ENCODE measurements around the gene IL22RA2. TPM values are rescaled to one million over a fixed set of nuclear protein-coding genes. Genes with fewer than 3 reads are reported as not detected.

Gene IL22RA2
- total and polyA plus RNA-seq, 3 donors from 2014 or later = not detected

DNA sequence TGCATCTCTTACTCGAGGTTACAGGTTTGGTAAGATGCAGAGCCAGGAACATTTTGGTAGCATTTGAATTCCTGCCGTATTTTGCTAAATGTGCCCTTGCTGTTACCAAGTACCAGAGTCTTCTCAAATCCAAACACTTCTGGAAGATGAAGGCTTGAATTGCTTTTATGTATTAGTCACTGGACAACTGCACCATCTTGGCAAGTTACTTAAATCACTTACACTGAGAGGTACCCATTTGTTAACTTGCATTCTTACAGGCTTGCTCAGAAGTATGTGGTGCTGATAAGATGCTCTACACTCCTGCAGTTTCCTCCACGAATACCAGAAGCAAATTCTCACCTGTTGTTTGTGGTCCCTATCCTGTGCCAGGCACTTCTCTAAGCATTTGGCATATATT, 12.7 kb downstream of the IL22RA2 start:
- Histone ChIP-seq H3K4me3 (no peak overlapping the region), H3K27me3 (no peaks in the 10 kb centered on the region), H3K36me3 (ENCODE audit: low read depth, missing control alignments) (no peaks in the 10 kb centered on the region), H3K27ac (no peak overlapping the region), H3K9me3 (no peaks in the 10 kb centered on the region), H3K4me1 (no peaks in the 10 kb centered on the region)
- 79 to 80% methylated on average over 3 of the region's 3 CpGs for WGBS, 2 donors
- no peak for DNase-seq
- intact Hi-C loops (cut with DNase I; ENCODE audit: low total_unique reads) = no loop called here
- TF ChIP-seq, protein P1, sequence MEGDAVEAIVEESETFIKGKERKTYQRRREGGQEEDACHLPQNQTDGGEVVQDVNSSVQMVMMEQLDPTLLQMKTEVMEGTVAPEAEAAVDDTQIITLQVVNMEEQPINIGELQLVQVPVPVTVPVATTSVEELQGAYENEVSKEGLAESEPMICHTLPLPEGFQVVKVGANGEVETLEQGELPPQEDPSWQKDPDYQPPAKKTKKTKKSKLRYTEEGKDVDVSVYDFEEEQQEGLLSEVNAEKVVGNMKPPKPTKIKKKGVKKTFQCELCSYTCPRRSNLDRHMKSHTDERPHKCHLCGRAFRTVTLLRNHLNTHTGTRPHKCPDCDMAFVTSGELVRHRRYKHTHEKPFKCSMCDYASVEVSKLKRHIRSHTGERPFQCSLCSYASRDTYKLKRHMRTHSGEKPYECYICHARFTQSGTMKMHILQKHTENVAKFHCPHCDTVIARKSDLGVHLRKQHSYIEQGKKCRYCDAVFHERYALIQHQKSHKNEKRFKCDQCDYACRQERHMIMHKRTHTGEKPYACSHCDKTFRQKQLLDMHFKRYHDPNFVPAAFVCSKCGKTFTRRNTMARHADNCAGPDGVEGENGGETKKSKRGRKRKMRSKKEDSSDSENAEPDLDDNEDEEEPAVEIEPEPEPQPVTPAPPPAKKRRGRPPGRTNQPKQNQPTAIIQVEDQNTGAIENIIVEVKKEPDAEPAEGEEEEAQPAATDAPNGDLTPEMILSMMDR (IDR thresholded peaks at IDR 0.05) = no peak
- no peak for TF ChIP-seq POLR2A (IDR thresholded peaks at IDR 0.05)

DNA sequence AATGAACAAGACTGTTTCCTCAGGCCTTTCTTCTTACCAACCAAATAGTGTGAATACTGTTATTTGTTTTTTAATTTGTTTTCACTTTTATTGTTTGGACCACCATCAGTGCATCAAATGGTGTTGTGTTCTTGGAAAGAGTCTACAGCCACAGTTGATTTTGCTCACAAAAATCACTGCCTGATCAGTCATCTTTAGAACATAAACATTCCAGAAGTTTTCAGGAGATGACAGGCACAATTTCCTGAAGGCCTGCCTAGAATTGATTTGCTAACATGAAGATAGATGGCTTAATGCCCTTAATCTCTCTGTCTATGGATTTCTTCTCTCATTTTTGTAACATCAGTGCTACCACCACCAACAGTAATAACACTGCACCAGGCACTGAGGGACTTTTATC, 13.5 kb downstream of the IL22RA2 start:
- H3K4me3 ChIP-seq = no peak overlapping the region
- no peaks in the 10 kb centered on the region for H3K36me3 ChIP-seq (ENCODE audit: low read depth, missing control alignments)
- H3K9me3 ChIP-seq = no peaks in the 10 kb centered on the region
- no peak for TF ChIP-seq POLR2A (IDR thresholded peaks at IDR 0.05)
- TF ChIP-seq, protein P1 (IDR thresholded peaks at IDR 0.05) = no peak
- H3K27me3 ChIP-seq = no peaks in the 10 kb centered on the region
- no peak overlapping the region for H3K27ac ChIP-seq
- intact Hi-C loops (cut with DNase I; ENCODE audit: low total_unique reads) = no loop called here
- no peaks in the 10 kb centered on the region for H3K4me1 ChIP-seq
- DNase-seq = no peak

GRCh38 chr6:137157601-137158000, 15.8 kb downstream of the IL22RA2 start:
- Histone ChIP-seq H3K4me1 (no peaks in the 10 kb centered on the region), H3K4me3 (no peak overlapping the region), H3K27me3 (no peaks in the 10 kb centered on the region), H3K36me3 (ENCODE audit: low read depth, missing control alignments) (no peaks in the 10 kb centered on the region), H3K9me3 (no peaks in the 10 kb centered on the region), H3K27ac (no peak overlapping the region)
- TF ChIP-seq POLR2A (IDR thresholded peaks at IDR 0.05) = no peak
- TF ChIP-seq, protein P1 (IDR thresholded peaks at IDR 0.05) = no peak
- intact Hi-C loops (cut with DNase I; ENCODE audit: low total_unique reads) = no loop called here
- DNase-seq = no peak
- 41 to 50% methylated on average over 4 of the region's 4 CpGs for WGBS, 2 donors

DNA sequence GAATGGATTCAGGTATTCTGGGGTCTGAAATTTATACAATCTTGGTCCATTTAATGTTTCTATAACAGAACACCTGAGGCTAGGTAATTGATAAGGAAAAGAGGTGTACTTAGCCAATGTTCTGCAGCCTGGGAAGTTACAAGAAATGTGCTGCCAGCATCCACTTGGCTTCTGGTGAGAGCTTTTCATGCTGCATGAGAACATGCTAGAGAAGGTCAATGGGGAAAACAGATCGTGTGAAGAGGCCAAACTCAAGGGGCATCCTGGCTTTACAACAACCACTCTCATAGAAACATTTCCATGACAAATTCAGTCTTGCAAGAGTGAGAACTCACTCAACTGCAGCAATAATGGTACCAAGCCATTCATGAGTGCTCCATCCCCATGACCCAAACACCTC, 16.8 kb downstream of the IL22RA2 start:
- WGBS, 2 donors = 81 to 85% methylated on average over 1 of the region's 1 CpG
- H3K27ac ChIP-seq = no peak overlapping the region
- H3K9me3 ChIP-seq = no peaks in the 10 kb centered on the region
- no peak for TF ChIP-seq POLR2A (IDR thresholded peaks at IDR 0.05)
- TF ChIP-seq, protein P1 (IDR thresholded peaks at IDR 0.05) = no peak
- H3K4me3 ChIP-seq = no peak overlapping the region
- intact Hi-C loops (cut with DNase I; ENCODE audit: low total_unique reads) = no loop called here
- no peak for DNase-seq
- H3K36me3 ChIP-seq (ENCODE audit: low read depth, missing control alignments) = no peaks in the 10 kb centered on the region
- no peaks in the 10 kb centered on the region for H3K4me1 ChIP-seq
- no peaks in the 10 kb centered on the region for H3K27me3 ChIP-seq

GRCh38 chr6:137155830-137156229, 17.6 kb downstream of the IL22RA2 start:
- TF ChIP-seq, protein P1 (IDR thresholded peaks at IDR 0.05) = no peak
- no peak for TF ChIP-seq POLR2A (IDR thresholded peaks at IDR 0.05)
- Histone ChIP-seq H3K27ac (no peak overlapping the region), H3K36me3 (ENCODE audit: low read depth, missing control alignments) (no peaks in the 10 kb centered on the region), H3K9me3 (no peaks in the 10 kb centered on the region), H3K4me1 (no peaks in the 10 kb centered on the region), H3K27me3 (no peaks in the 10 kb centered on the region), H3K4me3 (no peak overlapping the region)
- no peak for DNase-seq
- intact Hi-C loops (cut with DNase I; ENCODE audit: low total_unique reads) = no loop called here
- WGBS, 2 donors = 91 to 94% methylated on average over 2 of the region's 2 CpGs

All from testis (tissue), 3 donors.